GM10248 (cell line): Measurements from ENCODE around the gene CTAGE15.
"Not testable (repeated sequence)": the region's sequence is repeated elsewhere in the genome, so short reads cannot be mapped to it uniquely, and the experiment has no call there.

Experiments used
- CTCF ChIA-PET: fragments of 300-600 bp; sonication (Branson Sonifier 250); formaldehyde crosslinking; extraction: SDS; loops from one replicate; lab custom pipeline; 2021; ENCODE audit warnings: antibody characterized with exemption; lab: Yijun Ruan, JAX
- POLR2A ChIA-PET: fragments of 350-650 bp; sonication (Branson Sonifier 250); formaldehyde crosslinking; extraction: SDS; loops from one replicate; lab custom pipeline; 2020; ENCODE audit warnings: antibody characterized with exemption; lab: Yijun Ruan, JAX
- DNase-seq: peaks from one replicate; pipeline ENCODE4 v3.0.0; 2012; ENCODE audit errors: extremely low spot score

Gene CTAGE15, protein sequence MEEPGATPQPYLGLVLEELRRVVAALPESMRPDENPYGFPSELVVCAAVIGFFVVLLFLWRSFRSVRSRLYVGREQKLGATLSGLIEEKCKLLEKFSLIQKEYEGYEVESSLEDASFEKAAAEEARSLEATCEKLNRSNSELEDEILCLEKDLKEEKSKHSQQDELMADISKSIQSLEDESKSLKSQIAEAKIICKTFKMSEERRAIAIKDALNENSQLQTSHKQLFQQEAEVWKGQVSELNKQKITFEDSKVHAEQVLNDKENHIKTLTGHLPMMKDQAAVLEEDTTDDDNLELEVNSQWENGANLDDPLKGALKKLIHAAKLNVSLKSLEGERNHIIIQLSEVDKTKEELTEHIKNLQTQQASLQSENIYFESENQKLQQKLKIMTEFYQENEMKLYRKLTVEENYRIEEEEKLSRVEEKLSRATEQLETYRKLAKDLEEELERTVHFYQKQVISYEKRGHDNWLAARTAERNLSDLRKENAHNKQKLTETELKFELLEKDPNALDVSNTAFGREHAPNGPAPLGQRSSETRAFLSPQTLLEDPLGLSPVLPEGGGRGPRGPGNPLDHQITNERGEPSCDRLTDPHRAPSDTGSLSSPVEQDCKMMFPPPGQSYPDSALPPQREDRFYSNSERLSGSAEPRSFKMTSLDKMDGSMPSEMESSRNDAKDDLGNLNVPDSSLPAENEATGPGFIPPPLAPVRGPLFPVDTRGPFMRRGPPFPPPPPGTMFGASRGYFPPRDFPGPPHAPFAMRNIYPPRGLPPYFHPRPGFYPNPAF

GRCh38 chr7:143571501-143571900 lies at the start of gene CTAGE15:
Gene CTAGE15 (plus strand): TSS chr7:143571801. CDS start chr7:143571818, 17 bp downstream.
- POLR2A ChIA-PET, DNase-seq, CTCF ChIA-PET: not testable (repeated sequence)

- POLR2A ChIA-PET, CTCF ChIA-PET, DNase-seq: not testable (repeated sequence)
Measured at GRCh38 chr7:143522309-143522916, 49.2 kb upstream of the CTAGE15 start.

GRCh38 chr7:143531169-143531926 lies 40.3 kb upstream of the CTAGE15 start:
- POLR2A ChIA-PET, CTCF ChIA-PET, DNase-seq: not testable (repeated sequence)

- POLR2A ChIA-PET, CTCF ChIA-PET, DNase-seq: not testable (repeated sequence)
Measured at GRCh38 chr7:143531932-143532331, 39.7 kb upstream of the CTAGE15 start.

DNA sequence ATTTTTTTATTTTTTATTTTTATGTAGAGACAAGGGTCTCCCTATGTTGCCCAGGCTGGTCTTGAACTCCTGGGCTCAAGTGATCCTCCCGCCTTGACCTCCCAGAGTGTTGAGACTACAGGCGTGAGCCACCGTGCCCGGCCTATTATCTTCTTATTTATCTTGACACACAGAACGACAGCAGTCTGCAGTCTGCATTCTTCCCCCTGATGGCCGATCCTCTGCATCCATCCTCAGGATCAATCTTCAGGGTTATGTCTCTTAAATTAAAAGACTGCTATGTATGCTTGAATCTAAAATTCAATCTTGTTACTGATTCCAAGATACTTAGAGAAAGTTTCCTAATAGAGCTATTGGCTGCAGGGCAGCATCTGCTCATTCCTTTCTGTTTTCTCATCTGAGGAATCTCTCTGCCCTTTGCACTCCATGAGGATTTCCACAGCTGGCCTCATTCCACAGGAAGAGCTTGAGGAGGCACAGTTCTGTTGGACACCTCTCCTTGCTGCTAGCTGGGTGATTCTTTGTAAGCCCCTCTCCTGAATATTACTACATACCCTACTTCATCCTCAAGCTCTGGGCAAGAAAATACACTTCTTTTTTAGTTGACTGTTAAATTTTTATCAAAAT lies 38.3 kb upstream of the CTAGE15 start:
- DNase-seq, POLR2A ChIA-PET, CTCF ChIA-PET: not testable (repeated sequence)

- DNase-seq, CTCF ChIA-PET, POLR2A ChIA-PET: not testable (repeated sequence)
Measured at GRCh38 chr7:143536443-143536842, 35.2 kb upstream of the CTAGE15 start.

DNA sequence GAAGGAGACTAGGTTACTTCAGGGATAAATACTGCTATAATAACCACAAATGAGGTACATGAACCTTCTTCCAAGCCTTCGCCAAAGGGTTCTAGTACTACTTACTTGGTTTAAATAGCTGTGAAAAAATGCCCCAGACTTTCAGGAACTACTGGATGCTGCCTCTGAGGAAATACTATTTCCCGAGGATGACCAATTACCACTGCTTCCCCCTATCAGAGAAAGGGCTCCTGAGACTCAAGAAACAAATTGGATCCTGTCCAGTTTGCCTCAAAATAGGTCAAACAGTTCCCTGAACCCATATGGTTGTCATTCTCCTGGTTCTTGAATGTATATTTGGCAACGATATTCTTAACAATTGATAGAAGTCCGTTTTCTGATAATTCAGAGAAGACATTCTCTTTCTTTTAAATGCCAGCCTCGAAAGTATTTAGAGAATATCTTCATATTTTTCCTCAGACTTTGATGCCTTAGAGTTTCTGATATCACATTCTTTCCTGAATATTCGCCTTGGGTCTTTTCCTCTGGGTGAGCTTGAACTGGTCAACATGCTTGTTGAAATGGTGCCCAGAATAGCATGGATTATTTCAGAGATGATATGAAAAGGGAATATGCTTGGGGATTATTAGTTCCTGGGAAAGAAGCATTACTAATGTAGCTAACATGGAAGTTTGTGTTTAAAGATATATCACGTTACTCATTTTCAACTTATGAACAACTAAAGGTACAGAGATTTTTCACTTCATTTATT lies 28.1 kb upstream of the CTAGE15 start:
- POLR2A ChIA-PET, CTCF ChIA-PET: not testable (repeated sequence)

DNA sequence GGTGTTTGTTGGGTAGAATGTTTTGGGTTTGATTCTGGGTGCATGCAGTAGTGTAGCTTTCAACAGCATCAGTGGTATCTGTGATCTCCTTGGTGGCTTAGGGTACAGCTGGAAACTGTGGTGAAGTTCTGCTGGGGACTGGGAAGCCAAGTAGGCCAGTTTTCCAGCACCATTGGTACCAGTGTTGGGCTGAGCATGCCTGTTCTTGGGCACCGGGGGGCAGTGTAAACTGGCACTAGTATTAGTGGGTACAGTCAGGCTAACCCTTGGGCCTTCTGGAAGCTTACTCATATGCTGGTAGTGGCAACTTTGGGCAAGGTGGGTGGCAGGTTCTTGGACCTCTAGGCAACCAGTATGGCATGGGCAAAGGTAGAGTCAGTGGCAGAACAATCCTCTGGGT lies 15.6 kb upstream of the CTAGE15 start:
- CTCF ChIA-PET, POLR2A ChIA-PET, DNase-seq: not testable (repeated sequence)

More for the DNA sequence above, 28.1 kb upstream of the CTAGE15 start:
- DNase-seq, result not testable (repeated sequence)

- CTCF ChIA-PET, POLR2A ChIA-PET, DNase-seq: not testable (repeated sequence)
Measured at GRCh38 chr7:143563306-143563705, 8.3 kb upstream of the CTAGE15 start.

GRCh38 chr7:143566001-143566400 lies 5.6 kb upstream of the CTAGE15 start:
- DNase-seq, POLR2A ChIA-PET, CTCF ChIA-PET: not testable (repeated sequence)

GRCh38 chr7:143588183-143588582 lies 16.6 kb downstream of the CTAGE15 start:
- POLR2A ChIA-PET, DNase-seq, CTCF ChIA-PET: not testable (repeated sequence)

DNA sequence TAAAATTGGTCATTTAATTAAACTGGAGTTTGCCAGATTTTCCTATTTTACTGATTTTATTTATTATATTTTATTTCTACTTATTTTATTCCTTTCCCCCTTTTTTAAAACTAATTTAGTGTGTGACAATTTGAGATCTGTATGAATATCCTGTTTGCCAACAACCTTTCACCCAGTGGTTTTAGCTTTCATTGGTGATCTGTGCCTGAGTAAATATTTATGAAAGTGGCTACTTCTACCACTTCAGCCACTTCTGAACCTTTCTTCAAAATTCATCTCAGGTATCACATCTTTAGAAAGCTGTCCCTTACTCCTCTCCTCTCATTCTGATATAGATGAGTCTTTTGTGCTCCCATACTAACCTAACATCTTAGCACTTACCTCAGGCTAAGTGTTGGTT lies 18.3 kb downstream of the CTAGE15 start:
- DNase-seq, CTCF ChIA-PET, POLR2A ChIA-PET: not testable (repeated sequence)

- POLR2A ChIA-PET, DNase-seq, CTCF ChIA-PET: not testable (repeated sequence)
Measured at GRCh38 chr7:143598086-143598485, 26.5 kb downstream of the CTAGE15 start.

GRCh38 chr7:143603549-143603948 lies 31.9 kb downstream of the CTAGE15 start:
- DNase-seq, CTCF ChIA-PET, POLR2A ChIA-PET: not testable (repeated sequence)

- POLR2A ChIA-PET, CTCF ChIA-PET, DNase-seq: not testable (repeated sequence)
Measured at GRCh38 chr7:143606088-143606487, 34.5 kb downstream of the CTAGE15 start.

- POLR2A ChIA-PET, DNase-seq, CTCF ChIA-PET: not testable (repeated sequence)
Measured at GRCh38 chr7:143615545-143615944, 43.9 kb downstream of the CTAGE15 start.

DNA sequence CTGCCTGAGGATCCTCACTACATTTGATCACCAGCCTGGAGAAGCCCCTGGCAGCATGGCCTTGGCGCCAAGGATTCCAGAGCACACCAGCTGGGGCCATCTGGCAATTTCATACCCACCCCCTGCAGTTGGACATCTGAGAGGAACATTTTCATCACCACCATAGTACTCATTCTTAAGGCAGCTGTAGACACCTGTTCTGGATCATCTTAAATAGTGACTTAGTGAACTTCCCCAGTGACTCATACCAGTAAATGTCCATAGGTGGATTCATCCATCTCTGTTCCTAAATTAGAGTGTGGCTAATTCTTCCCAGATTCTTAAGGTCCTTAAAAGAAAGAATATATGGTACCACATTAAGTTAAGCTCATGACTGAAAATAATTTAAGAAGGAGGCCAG lies 45.6 kb downstream of the CTAGE15 start:
- POLR2A ChIA-PET, CTCF ChIA-PET, DNase-seq: not testable (repeated sequence)
